Measurements from ENCODE around the gene PI4KA.
"Not testable (repeated sequence)": the region's sequence is repeated elsewhere in the genome, so short reads cannot be mapped to it uniquely, and the experiment has no call there.

PI4KA gene

DNA sequence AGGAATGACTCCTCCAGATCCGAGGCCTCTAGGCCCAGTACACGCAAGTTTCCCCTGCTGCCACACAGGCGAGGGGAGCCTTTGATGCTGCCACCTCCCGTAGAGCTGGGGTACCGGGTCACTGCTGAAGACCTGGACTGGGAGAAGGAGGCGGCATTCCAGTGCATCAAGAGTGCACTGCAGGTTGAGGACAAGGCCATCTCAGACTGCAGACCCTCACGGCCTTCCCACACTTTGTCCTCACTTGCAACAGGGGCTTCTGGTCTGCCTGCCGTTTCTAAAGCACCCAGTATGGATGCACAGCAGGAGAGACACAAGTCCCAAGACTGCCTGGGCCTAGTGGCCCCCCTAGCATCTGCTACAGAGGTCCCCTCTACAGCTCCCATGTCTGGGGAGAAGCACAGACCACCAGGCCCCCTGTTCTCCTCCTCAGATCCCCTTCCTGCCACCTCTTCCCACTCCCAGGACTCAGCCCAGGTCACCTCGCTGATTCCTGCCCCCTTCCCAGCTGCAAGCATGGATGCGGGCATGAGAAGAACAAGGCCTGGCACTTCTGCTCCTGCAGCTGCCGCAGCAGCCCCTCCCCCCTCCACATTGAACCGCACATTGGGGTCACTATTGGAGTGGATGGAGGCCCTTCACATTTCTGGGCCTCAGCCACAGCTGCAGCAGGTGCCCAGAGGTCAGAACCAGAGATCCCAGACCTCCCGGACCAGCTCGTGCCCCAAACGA lies 167.9 kb downstream of the PI4KA start:
- DNase-seq (ENCODE audit: low spot score), result not testable (repeated sequence)

DNA sequence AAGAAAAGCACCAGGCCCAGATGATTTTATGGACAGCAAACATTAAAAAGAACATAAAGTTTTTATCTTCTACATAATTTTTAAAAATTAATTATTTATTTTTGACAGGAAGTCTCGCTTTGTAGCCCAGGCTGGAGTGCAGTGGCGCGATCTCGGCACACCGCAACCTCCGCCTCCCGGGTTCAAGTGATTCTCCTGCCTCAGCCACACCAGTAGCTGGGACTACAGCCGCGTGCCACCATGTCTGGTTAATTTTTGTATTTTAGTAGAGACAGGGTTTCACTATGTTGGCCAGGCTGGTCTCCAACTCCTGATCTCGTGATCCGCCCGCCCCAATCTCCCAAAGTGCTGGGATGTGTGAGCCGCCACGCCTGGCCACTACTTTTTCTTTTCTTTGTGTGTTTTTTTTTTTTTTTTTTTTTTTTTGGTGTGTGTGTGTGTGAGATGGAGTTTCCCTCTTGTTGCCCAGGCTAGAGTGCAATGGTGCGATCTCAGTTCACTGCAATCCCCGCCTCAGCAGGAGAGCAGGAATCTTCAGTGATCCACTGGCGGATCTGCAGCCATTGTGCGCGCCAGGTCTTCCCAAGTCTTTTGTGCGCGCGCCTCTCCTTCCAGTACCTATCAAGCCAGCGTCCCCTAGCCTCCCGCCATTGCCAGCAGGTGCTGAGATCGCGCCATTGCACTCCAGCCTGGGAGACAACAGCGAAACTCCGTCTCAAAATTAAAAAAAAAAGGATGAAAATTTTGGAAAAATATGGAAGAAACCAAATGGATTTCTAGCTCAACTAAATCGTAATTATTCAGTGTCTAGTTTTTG lies 171.0 kb downstream of the PI4KA start:
- DNase-seq (ENCODE audit: low spot score), result not testable (repeated sequence)

DNA sequence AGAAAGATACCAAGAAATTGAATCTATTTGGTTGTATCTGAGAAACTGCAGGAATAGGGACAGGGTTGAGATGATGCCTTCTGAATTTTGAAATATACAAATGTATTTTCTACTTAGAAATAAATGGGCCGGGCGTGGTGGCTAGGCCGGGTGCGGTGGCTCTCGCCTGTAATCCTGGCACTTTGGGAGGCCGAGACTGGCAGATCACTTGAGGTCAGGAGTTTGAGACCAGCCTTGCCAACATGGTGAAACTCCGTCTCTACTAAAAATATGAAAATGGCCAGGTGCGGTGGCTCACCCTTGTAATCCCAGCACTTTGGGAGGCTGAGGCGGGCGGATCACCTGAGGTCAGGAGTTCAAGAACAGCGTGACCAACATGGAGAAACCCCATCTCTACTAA lies 172.8 kb downstream of the PI4KA start:
- DNase-seq (ENCODE audit: low spot score), result not testable (repeated sequence)

DNA sequence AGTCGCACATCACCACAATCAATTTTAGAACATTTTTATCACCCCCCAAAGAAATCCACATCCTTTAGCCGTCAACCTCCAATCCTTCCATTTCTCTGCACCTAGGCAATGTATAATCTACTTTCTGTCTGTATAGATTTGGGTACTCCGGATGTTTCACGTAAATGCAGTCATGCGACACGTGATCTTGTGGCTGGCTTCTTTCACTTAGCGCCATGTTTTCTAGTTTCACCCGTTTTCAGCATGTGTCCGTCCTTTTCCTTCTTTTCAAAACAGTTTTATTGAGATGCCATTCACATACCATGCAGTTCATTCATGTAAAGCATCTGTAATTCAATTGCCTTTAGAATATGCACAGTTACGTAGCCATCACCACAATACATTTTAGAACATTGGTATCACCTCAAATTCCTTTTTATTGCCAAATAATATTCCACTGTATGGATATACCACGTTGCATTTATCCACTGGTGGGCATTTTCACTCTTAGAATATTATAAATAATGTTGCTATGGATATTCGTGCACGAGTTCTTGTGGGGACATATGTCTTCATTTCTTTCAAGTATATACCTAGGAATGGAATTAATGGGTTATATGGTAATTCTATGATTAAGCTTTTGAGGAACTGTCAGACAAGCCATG lies 179.7 kb downstream of the PI4KA start:
- not testable (repeated sequence) for DNase-seq (ENCODE audit: low spot score)

- DNase-seq (ENCODE audit: low spot score), result no peak
Measured at GRCh38 chr22:20677684-20678242, 180.8 kb downstream of the PI4KA start.

DNA sequence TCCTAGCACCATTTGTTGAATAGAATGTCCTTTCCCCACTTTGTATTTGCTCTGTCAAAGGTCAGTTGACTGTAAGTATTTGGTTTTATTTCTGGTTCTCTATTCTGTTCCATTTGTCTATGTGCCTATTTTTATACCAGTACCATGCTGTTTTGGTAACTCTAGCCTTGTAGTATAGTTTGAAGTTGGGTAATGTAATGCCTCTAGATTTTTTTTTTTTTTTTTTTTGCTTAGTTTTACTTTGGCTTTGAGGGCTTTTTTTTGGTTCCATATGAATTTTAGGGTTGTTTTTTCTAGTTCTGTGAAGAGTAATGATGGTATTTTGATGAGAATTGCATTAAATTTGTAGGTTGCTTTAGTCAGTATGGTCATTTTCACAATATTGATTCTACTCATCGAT lies 183.0 kb downstream of the PI4KA start:
- not testable (repeated sequence) for DNase-seq (ENCODE audit: low spot score)

- DNase-seq (ENCODE audit: low spot score), result no peak
Measured at GRCh38 chr22:20674998-20675397, 183.6 kb downstream of the PI4KA start.

DNA sequence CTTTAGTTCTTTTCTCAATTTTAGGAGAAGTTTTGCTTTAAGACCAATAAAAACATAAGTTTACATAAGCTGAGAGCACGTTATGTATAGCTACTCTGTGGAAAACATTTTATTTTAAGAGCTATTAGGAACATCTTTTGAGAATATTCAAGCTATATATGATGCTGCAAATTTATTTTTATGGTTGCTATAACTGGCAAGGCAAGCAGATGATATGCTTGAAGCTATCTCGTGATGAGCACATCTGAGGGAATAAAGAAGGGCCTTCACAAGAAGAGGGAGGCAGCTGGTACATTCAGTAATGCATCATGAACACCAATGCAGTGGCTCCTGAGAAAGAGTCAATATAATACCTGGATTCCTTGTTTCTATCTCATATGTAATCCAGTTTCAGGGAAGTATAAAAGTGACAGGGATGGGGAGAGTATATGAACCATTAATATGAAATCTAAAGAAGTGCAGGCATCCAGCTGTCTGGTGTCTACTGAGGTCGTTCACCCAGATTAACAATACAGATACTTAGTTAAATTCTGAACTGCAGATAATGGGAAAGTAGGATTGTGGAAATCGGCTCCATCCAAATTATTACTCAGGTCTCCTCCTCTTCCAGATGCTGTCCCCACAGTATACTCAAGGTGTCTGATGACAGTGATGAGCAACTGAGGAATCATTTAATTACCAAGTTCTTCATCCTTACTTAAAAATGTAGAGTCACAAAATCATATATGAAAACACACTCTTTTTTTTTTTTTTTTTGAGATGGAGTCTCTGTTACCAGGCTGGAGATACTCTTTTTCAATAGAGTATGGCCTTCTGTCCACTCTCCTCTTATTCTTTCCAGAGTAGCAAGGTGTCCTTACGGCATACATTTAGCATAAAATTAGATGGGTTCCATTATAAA lies 185.1 kb downstream of the PI4KA start:
- DNase-seq (ENCODE audit: low spot score), result no peak

GRCh38 chr22:20672732-20673131 lies 185.9 kb downstream of the PI4KA start:
- DNase-seq (ENCODE audit: low spot score), result no peak

DNA sequence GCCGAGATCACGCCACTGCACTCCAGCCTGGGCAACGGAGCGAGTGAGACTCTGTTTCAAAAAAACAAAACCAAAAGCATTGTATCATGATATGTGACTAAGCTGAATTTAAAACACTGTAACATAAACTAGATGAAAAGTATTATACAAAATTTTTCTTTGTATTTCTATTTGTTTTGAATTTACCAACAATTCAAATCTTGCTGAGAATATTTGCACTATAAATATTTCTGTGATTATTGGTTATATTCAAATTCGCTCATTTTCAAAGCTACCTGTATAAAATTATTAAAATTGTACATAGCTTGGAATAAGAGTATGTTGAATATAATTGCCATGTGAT lies 186.6 kb downstream of the PI4KA start:
- DNase-seq (ENCODE audit: low spot score), result no peak

GRCh38 chr22:20671409-20672081 lies 187.1 kb downstream of the PI4KA start:
- no peak for DNase-seq (ENCODE audit: low spot score)

DNA sequence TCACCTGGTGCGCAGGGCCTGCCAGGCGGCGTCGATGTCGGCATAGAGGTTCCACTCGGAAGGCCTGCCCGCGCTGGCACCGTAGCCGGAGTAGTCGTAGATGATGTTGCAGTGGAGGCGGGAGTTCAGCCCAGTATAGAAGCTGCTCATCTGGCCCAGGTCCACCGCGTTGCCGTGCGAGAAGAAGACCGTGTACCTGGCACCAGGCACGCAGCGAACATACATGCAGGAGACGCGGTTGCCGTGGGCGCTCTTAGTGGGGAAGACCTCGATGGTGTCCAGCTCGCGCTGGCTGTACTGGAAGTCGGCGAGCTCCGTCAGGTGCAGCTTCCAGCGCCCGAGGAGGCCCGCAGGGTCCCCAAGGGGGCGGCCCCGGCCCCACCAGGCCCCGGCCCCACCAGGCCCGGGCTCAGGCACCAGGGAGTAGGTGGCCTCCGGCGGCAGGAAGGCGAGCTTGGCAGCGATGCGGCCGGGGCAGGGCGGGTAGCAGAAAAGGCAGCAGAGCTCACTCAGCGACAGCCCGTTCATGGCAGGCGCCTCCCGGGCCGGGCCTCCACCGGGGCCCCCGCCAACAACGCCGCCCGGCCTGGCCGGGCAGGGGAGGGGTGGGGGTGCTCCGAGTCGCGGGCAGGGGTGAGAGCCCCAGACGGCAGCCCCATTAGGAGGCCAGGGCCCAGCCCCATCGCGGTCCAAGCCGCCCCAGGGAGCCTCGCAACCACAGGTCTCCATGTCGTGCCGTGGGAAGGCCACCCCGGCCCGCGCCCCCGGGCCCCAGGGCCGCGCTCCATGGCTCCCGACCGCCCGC lies 188.0 kb downstream of the PI4KA start:
- not testable (repeated sequence) for DNase-seq (ENCODE audit: low spot score)

DNA sequence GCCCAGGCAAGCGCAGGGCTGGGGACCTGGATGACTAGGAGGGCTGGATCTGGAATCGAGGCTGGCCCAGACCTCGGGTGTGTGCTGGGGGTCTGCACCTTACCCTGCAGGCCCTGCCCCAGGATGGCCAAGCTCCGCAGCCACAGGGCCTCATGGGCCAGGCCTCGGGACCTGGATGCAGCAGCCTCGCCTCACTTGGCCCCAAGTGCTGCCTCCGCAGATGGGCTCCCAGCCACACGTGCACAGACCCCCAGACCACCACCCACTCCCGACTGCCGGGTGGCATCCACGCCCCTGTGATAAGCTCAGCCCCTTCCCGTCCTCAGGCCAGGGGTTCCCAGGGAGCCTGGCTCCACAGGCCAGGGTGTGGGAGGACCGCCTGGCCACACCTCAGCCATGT lies 188.7 kb downstream of the PI4KA start:
- DNase-seq (ENCODE audit: low spot score), result not testable (repeated sequence)

- not testable (repeated sequence) for DNase-seq (ENCODE audit: low spot score)
Measured at GRCh38 chr22:20669471-20669870, 189.1 kb downstream of the PI4KA start.

- DNase-seq (ENCODE audit: low spot score), result not testable (repeated sequence)
Measured at GRCh38 chr22:20668769-20669168, 189.8 kb downstream of the PI4KA start.

- DNase-seq (ENCODE audit: low spot score), result not testable (repeated sequence)
Measured at GRCh38 chr22:20668226-20668625, 190.4 kb downstream of the PI4KA start.

- DNase-seq (ENCODE audit: low spot score), result not testable (repeated sequence)
Measured at GRCh38 chr22:20667548-20667947, 191.1 kb downstream of the PI4KA start.

DNA sequence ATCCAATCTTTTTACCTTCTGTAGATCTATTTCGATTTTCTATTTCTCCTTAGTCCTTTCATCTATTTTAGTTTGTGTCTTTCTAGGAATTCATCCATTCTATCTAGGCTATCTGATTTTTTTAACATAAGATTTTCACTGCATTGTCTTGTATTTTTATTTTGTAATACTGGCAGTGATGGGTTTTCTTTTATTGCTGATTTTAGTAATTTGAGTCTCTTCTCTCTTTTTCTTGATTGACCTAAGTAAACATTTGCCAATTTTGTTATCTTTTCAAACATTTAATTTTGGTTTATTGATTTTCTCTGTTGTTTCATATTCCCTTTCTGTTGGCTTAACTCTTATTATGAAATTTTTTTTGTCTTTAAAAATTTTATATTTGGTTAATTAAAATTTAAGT lies 192.1 kb downstream of the PI4KA start:
- DNase-seq (ENCODE audit: low spot score), result no peak

- DNase-seq (ENCODE audit: low spot score), result no peak
Measured at GRCh38 chr22:20664594-20664959, 194.0 kb downstream of the PI4KA start.

GRCh38 chr22:20663941-20664593 lies 194.5 kb downstream of the PI4KA start:
- no peak for DNase-seq (ENCODE audit: low spot score)

All from CD4-positive, alpha-beta T cell treated with Interleukin-2 at 100 ng/mL for 4 hours (primary cell).